SK-N-SH treated with all-trans-retinoic acid at 6 μM for 48 hours (cell line): ENCODE results near the gene PAX1.

Experiments
- ATAC-seq: fragments of 200-7000 bp; cut with Tn5 transposase; 3 replicates; pipeline ENCODE4 v1.9.1; 2020; ENCODE audit warnings: mild to moderate bottlenecking, moderate library complexity
- ARNTL ChIP-seq: fragments of 450-650 bp; formaldehyde crosslinking; IDR thresholded peaks from 2 replicates; pipeline ENCODE4 v1.5.0; 2020; ENCODE audit warnings: low read depth, mild to moderate bottlenecking, moderate library complexity, borderline replicate concordance
- CSDC2 ChIP-seq: fragments of 250-450 bp; sonication (Bioruptor Pico); IDR thresholded peaks from 2 replicates; pipeline ENCODE4 v1.5.0; 2020; ENCODE audit warnings: mild to moderate bottlenecking, moderate library complexity
- ESRRG ChIP-seq: fragments of 250-450 bp; sonication (Bioruptor Pico); IDR thresholded peaks from 2 replicates; pipeline ENCODE4 v1.6.1; 2021; ENCODE audit warnings: mild to moderate bottlenecking
- GLIS3 ChIP-seq: fragments of 250-450 bp; sonication (Bioruptor Pico); IDR thresholded peaks from 2 replicates; pipeline ENCODE4 v1.5.0; 2020; ENCODE audit warnings: mild to moderate bottlenecking, moderate library complexity
- ISL1 ChIP-seq: fragments of 250-450 bp; sonication (Bioruptor Pico); IDR thresholded peaks from 2 replicates; pipeline ENCODE4 v2.1.2; 2022; ENCODE audit warnings: mild to moderate bottlenecking, moderate library complexity
- OSR1 ChIP-seq: fragments of 250-450 bp; sonication (Bioruptor Pico); IDR thresholded peaks from 2 replicates; pipeline ENCODE4 v1.8.0; 2022; ENCODE audit warnings: moderate library complexity, mild to moderate bottlenecking, inconsistent platforms
- PPARA ChIP-seq: fragments of 250-450 bp; sonication (Bioruptor Pico); IDR thresholded peaks from 2 replicates; pipeline ENCODE4 v1.5.0; 2020; ENCODE audit warnings: mild to moderate bottlenecking, borderline replicate concordance
- RARB ChIP-seq: fragments of 250-450 bp; sonication (Bioruptor Pico); IDR thresholded peaks from 2 replicates; pipeline ENCODE4 v1.8.0; 2021; ENCODE audit warnings: mild to moderate bottlenecking, moderate library complexity
- SNAI2 ChIP-seq: fragments of 250-450 bp; sonication (Bioruptor Pico); IDR thresholded peaks from 2 replicates; pipeline ENCODE4 v1.5.0; 2020; ENCODE audit warnings: mild to moderate bottlenecking, moderate library complexity
- TCF4 ChIP-seq: fragments of 250-450 bp; sonication (Bioruptor Pico); IDR thresholded peaks from 2 replicates; pipeline ENCODE4 v1.8.0; 2021; ENCODE audit warnings: mild to moderate bottlenecking, moderate library complexity, borderline replicate concordance
- TOX ChIP-seq: fragments of 250-450 bp; sonication (Bioruptor Pico); IDR thresholded peaks from 2 replicates; pipeline ENCODE4 v1.8.0; 2021; ENCODE audit warnings: mild to moderate bottlenecking, moderate library complexity, borderline replicate concordance
- ZC3H10 ChIP-seq: fragments of 250-450 bp; sonication (Bioruptor Pico); IDR thresholded peaks from 2 replicates; pipeline ENCODE4 v1.5.1; 2021; ENCODE audit warnings: mild to moderate bottlenecking, moderate library complexity
- ZFP3 ChIP-seq: fragments of 250-450 bp; sonication (Bioruptor Pico); IDR thresholded peaks from 2 replicates; pipeline ENCODE4 v1.5.0; 2020; ENCODE audit warnings: mild to moderate bottlenecking, moderate library complexity
- ZFP30 ChIP-seq: fragments of 450-650 bp; formaldehyde crosslinking; IDR thresholded peaks from 2 replicates; pipeline ENCODE4 v1.5.0; 2022; ENCODE audit warnings: mild to moderate bottlenecking, moderate library complexity
- ZNF565 ChIP-seq: fragments of 450-650 bp; formaldehyde crosslinking; conservative IDR thresholded peaks from 2 replicates; pipeline ENCODE4 v1.5.0; 2020; ENCODE audit warnings: low read depth, mild to moderate bottlenecking, moderate library complexity
- ZNF70 ChIP-seq: fragments of 450-650 bp; formaldehyde crosslinking; IDR thresholded peaks from 2 replicates; pipeline ENCODE4 v1.5.0; 2020; ENCODE audit warnings: mild to moderate bottlenecking, moderate library complexity
- ZNF8 ChIP-seq: fragments of 450-650 bp; formaldehyde crosslinking; IDR thresholded peaks from 2 replicates; pipeline ENCODE4 v1.5.0; 2020; ENCODE audit warnings: mild to moderate bottlenecking, moderate library complexity
- TF ChIP-seq, protein P1 (sequence below): fragments of 250-450 bp; sonication (Bioruptor Pico); IDR thresholded peaks from 2 replicates; pipeline ENCODE4 v1.8.0; 2021; ENCODE audit warnings: low read depth, mild to moderate bottlenecking, moderate library complexity, borderline replicate concordance
- TF ChIP-seq, protein P2 (sequence below): fragments of 250-450 bp; sonication (Bioruptor Pico); IDR thresholded peaks from 2 replicates; pipeline ENCODE4 v1.5.1; 2020; ENCODE audit warnings: low read depth, mild to moderate bottlenecking, moderate library complexity
- TF ChIP-seq, protein P3 (sequence below): fragments of 250-450 bp; sonication (Bioruptor Pico); IDR thresholded peaks from 2 replicates; pipeline ENCODE4 v1.5.1; 2021; ENCODE audit warnings: mild to moderate bottlenecking, moderate library complexity
- TF ChIP-seq, protein P4 (sequence below): fragments of 250-450 bp; sonication (Bioruptor Pico); IDR thresholded peaks from 2 replicates; pipeline ENCODE4 v1.8.0; 2020; ENCODE audit warnings: mild to moderate bottlenecking, moderate library complexity, borderline replicate concordance

Gene PAX1

DNA sequence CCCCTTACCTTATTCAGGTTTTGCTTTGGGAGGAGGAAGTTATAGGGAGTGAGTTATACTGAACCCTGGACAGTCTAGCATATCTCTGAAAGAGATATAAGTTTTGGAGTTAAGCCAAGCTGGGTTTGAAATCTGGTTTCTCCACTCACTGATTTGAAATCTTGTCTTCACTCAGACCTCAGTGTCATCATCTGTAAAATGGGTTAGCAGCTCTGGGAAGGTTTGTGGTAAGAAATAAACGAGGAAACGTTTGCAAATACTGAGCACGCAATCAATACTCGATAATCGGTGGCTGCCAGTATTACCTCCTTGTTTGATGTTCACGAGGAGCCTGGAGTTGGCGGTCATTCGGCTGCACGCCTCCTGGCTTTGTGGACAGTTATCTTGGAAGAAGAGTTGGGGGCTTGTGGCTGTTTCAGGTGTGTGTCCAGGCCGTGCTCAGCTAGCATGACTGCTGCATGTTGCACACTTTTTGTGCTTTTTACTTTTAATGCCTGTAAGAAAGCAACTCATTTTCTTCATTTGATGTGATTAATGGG lies 61.8 kb downstream of the PAX1 start:
- TF ChIP-seq ZNF8, result no peak
- no peak for TF ChIP-seq SNAI2 (CRISPR knock-in tag)
- TF ChIP-seq RARB (CRISPR knock-in tag), result no peak
- TF ChIP-seq, protein P1, sequence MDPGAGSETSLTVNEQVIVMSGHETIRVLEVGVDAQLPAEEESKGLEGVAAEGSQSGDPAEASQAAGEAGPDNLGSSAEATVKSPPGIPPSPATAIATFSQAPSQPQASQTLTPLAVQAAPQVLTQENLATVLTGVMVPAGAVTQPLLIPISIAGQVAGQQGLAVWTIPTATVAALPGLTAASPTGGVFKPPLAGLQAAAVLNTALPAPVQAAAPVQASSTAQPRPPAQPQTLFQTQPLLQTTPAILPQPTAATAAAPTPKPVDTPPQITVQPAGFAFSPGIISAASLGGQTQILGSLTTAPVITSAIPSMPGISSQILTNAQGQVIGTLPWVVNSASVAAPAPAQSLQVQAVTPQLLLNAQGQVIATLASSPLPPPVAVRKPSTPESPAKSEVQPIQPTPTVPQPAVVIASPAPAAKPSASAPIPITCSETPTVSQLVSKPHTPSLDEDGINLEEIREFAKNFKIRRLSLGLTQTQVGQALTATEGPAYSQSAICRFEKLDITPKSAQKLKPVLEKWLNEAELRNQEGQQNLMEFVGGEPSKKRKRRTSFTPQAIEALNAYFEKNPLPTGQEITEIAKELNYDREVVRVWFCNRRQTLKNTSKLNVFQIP (CRISPR knock-in tag), result no peak
- no peak for TF ChIP-seq GLIS3 (CRISPR knock-in tag)
- no peak for TF ChIP-seq ZNF70
- TF ChIP-seq PPARA (CRISPR knock-in tag), result no peak
- no peak for TF ChIP-seq TCF4 (CRISPR knock-in tag)
- no peak for TF ChIP-seq ZFP30 (CRISPR knock-in tag)
- TF ChIP-seq ESRRG (CRISPR knock-in tag), result no peak
- TF ChIP-seq ZFP3 (CRISPR knock-in tag), result no peak
- TF ChIP-seq ZC3H10 (CRISPR knock-in tag), result no peak
- no peak for TF ChIP-seq ISL1 (CRISPR knock-in tag)
- TF ChIP-seq CSDC2 (CRISPR knock-in tag), result no peak
- TF ChIP-seq OSR1 (CRISPR knock-in tag), result no peak
- TF ChIP-seq, protein P2, sequence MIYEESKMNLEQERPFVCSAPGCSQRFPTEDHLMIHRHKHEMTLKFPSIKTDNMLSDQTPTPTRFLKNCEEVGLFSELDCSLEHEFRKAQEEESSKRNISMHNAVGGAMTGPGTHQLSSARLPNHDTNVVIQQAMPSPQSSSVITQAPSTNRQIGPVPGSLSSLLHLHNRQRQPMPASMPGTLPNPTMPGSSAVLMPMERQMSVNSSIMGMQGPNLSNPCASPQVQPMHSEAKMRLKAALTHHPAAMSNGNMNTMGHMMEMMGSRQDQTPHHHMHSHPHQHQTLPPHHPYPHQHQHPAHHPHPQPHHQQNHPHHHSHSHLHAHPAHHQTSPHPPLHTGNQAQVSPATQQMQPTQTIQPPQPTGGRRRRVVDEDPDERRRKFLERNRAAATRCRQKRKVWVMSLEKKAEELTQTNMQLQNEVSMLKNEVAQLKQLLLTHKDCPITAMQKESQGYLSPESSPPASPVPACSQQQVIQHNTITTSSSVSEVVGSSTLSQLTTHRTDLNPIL, result no peak
- TF ChIP-seq ARNTL (CRISPR knock-in tag), result no peak
- TF ChIP-seq ZNF565 (CRISPR knock-in tag), result no peak
- no peak for ATAC-seq

DNA sequence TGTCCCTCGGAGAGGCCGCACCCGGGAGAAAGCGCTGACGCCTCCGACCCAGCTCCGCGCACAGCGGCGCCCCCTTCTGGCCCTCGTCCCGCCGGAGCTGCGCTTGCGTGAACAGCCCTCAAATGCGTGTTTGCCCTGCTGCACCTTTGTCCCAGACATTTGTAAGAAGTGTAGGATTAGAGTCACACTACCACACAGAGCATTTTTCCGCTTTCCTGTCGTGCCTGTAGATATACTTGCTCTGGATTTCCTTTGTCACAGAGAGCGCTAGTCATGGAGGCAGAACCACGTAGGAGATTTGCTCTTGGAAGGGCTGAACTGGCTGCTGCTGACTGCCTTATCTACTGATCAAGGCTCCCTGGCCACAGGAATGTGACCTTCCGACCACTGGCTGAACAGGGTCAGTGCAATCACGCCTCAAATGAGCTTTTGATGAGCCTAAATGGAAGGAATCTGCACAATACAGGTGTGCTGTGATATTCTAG lies 62.3 kb downstream of the PAX1 start:
- peak; percentile 52; the same call in 2 of the 3 replicates for ATAC-seq
- TF ChIP-seq, protein P3, sequence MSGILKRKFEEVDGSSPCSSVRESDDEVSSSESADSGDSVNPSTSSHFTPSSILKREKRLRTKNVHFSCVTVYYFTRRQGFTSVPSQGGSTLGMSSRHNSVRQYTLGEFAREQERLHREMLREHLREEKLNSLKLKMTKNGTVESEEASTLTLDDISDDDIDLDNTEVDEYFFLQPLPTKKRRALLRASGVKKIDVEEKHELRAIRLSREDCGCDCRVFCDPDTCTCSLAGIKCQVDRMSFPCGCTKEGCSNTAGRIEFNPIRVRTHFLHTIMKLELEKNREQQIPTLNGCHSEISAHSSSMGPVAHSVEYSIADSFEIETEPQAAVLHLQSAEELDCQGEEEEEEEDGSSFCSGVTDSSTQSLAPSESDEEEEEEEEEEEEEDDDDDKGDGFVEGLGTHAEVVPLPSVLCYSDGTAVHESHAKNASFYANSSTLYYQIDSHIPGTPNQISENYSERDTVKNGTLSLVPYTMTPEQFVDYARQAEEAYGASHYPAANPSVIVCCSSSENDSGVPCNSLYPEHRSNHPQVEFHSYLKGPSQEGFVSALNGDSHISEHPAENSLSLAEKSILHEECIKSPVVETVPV (CRISPR knock-in tag), result no peak
- TF ChIP-seq TCF4 (CRISPR knock-in tag) (no peak), CSDC2 (CRISPR knock-in tag) (no peak), TOX (CRISPR knock-in tag) (no peak), ZNF565 (CRISPR knock-in tag) (no peak), PPARA (CRISPR knock-in tag) (no peak), ISL1 (CRISPR knock-in tag) (no peak), RARB (CRISPR knock-in tag) (no peak), ZNF70 (no peak), ESRRG (CRISPR knock-in tag) (no peak), SNAI2 (CRISPR knock-in tag) (no peak), GLIS3 (CRISPR knock-in tag) (no peak)
- TF ChIP-seq, protein P2, result no peak
- TF ChIP-seq, protein P4, sequence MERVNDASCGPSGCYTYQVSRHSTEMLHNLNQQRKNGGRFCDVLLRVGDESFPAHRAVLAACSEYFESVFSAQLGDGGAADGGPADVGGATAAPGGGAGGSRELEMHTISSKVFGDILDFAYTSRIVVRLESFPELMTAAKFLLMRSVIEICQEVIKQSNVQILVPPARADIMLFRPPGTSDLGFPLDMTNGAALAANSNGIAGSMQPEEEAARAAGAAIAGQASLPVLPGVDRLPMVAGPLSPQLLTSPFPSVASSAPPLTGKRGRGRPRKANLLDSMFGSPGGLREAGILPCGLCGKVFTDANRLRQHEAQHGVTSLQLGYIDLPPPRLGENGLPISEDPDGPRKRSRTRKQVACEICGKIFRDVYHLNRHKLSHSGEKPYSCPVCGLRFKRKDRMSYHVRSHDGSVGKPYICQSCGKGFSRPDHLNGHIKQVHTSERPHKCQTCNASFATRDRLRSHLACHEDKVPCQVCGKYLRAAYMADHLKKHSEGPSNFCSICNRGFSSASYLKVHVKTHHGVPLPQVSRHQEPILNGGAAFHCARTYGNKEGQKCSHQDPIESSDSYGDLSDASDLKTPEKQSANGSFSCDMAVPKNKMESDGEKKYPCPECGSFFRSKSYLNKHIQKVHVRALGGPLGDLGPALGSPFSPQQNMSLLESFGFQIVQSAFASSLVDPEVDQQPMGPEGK, result no peak
